ENCODE results near the gene LHPP. TPM values are rescaled to one million over a fixed set of nuclear protein-coding genes. Genes with fewer than 3 reads are reported as not detected.

LHPP gene
- total RNA-seq, 1 donor from 2014 or later: 19.6 TPM

- no peak for TF ChIP-seq CTCF (IDR thresholded peaks at IDR 0.05; ENCODE audit: unreplicated experiment)
- H3K27ac Mint-ChIP-seq: no peak overlapping the region
- no peak overlapping the region for H3K4me3 Mint-ChIP-seq
- H3K36me3 Mint-ChIP-seq: no peaks in the 10 kb centered on the region
- peaks cover 8% of the 10 kb centered on the region for H3K4me1 Mint-ChIP-seq
- H3K27me3 Mint-ChIP-seq (ENCODE audit: low read depth): peaks cover 13% of the 10 kb centered on the region
- no peak for DNase-seq (ENCODE audit: low spot score in 2 of 2, unreplicated experiment in 2 of 2)
- peaks cover 5% of the 10 kb centered on the region for H3K9me3 Mint-ChIP-seq
Measured at GRCh38 chr10:124563320-124564040, 101.9 kb downstream of the LHPP start.

- H3K27ac Mint-ChIP-seq: no peak overlapping the region
- H3K27me3 Mint-ChIP-seq (ENCODE audit: low read depth): peaks cover 13% of the 10 kb centered on the region
- no peak for TF ChIP-seq CTCF (IDR thresholded peaks at IDR 0.05; ENCODE audit: unreplicated experiment)
- no peaks in the 10 kb centered on the region for H3K36me3 Mint-ChIP-seq
- peaks cover 8% of the 10 kb centered on the region for H3K4me1 Mint-ChIP-seq
- no peak for DNase-seq (ENCODE audit: low spot score in 2 of 2, unreplicated experiment in 2 of 2)
- no peak overlapping the region for H3K4me3 Mint-ChIP-seq
- H3K9me3 Mint-ChIP-seq: peaks cover 5% of the 10 kb centered on the region
Measured at GRCh38 chr10:124564881-124565280, 103.3 kb downstream of the LHPP start.

GRCh38 chr10:124565565-124566221, 104.1 kb downstream of the LHPP start:
- no peak for TF ChIP-seq CTCF (IDR thresholded peaks at IDR 0.05; ENCODE audit: unreplicated experiment)
- Mint-ChIP-seq H3K27me3 (ENCODE audit: low read depth) (peaks cover 13% of the 10 kb centered on the region), H3K9me3 (peaks cover 8% of the 10 kb centered on the region), H3K4me3 (no peak overlapping the region), H3K27ac (no peak overlapping the region), H3K4me1 (peaks cover 2% of the 10 kb centered on the region), H3K36me3 (no peaks in the 10 kb centered on the region)
- DNase-seq (ENCODE audit: low spot score in 2 of 2, unreplicated experiment in 2 of 2): no peak

GRCh38 chr10:124566222-124566888, 104.7 kb downstream of the LHPP start:
- Mint-ChIP-seq H3K27ac (no peak overlapping the region), H3K4me3 (no peak overlapping the region), H3K36me3 (no peaks in the 10 kb centered on the region), H3K4me1 (no peaks in the 10 kb centered on the region), H3K27me3 (ENCODE audit: low read depth) (peaks cover 13% of the 10 kb centered on the region), H3K9me3 (peaks cover 12% of the 10 kb centered on the region)
- no peak for DNase-seq (ENCODE audit: low spot score in 2 of 2, unreplicated experiment in 2 of 2)
- no peak for TF ChIP-seq CTCF (IDR thresholded peaks at IDR 0.05; ENCODE audit: unreplicated experiment)

- no peak overlapping the region for H3K4me3 Mint-ChIP-seq
- DNase-seq (ENCODE audit: low spot score in 2 of 2, unreplicated experiment in 2 of 2): no peak
- no peak for TF ChIP-seq CTCF (IDR thresholded peaks at IDR 0.05; ENCODE audit: unreplicated experiment)
Measured at GRCh38 chr10:124566981-124567835, 105.6 kb downstream of the LHPP start.

More at GRCh38 chr10:124566981-124567835, 105.6 kb downstream of the LHPP start:
- H3K36me3 Mint-ChIP-seq: no peaks in the 10 kb centered on the region
- no peak overlapping the region for H3K27ac Mint-ChIP-seq
- H3K27me3 Mint-ChIP-seq (ENCODE audit: low read depth): peaks cover 13% of the 10 kb centered on the region
- no peaks in the 10 kb centered on the region for H3K4me1 Mint-ChIP-seq
- H3K9me3 Mint-ChIP-seq: peaks cover 8% of the 10 kb centered on the region
